Calu3 (cell line): ENCODE measurements around the gene ANXA11. TPM values are rescaled to one million over a fixed set of nuclear protein-coding genes. Genes with fewer than 3 reads are reported as not detected.
"Not testable (repeated sequence)": the region's sequence is repeated elsewhere in the genome, so short reads cannot be mapped to it uniquely, and the experiment has no call there.

Experiments
- Bru-seq: library from RNA; stranded (reverse); fragments of 400-500 nt; gene quantifications from one replicate; lab custom pipeline; 2021; lab: Mats Ljungman, UMichigan
- BruChase-seq, 2 experiments: library from RNA; stranded (reverse); fragments of 400-500 nt; gene quantifications; one replicate each; lab custom pipeline; 2021; lab: Mats Ljungman, UMichigan
- BruUV-seq: library from RNA; stranded (reverse); fragments of 400-500 nt; replicated peaks from 2 replicates; lab custom pipeline; 2021; lab: Mats Ljungman, UMichigan
- CTCF ChIA-PET: fragments of 300-600 bp; sonication (Branson Sonifier 250); formaldehyde crosslinking; loops from one replicate; lab custom pipeline; 2022; ENCODE audit warnings: antibody characterized with exemption; lab: Charles Lee
- DNase-seq: peaks from one replicate; pipeline ENCODE4 v3.0.0; 2022
- H3K27ac Mint-ChIP-seq: one replicate; pipeline ENCODE4 v1.8.0; 2022; ENCODE audit warnings: mixed read lengths; ENCODE audit not compliant: unreplicated experiment
- H3K27me3 Mint-ChIP-seq: one replicate; pipeline ENCODE4 v1.8.0; 2022; ENCODE audit warnings: mixed read lengths; ENCODE audit not compliant: unreplicated experiment
- H3K36me3 Mint-ChIP-seq: one replicate; pipeline ENCODE4 v1.8.0; 2022; ENCODE audit warnings: mild to moderate bottlenecking, moderate library complexity, mixed read lengths; ENCODE audit not compliant: insufficient read depth, unreplicated experiment
- H3K4me1 Mint-ChIP-seq: one replicate; pipeline ENCODE4 v1.8.0; 2022; ENCODE audit warnings: mild to moderate bottlenecking, low read depth, mixed read lengths; ENCODE audit not compliant: unreplicated experiment
- H3K4me3 Mint-ChIP-seq: one replicate; pipeline ENCODE4 v1.8.0; 2022; ENCODE audit warnings: mild to moderate bottlenecking, low read depth, moderate library complexity, mixed read lengths; ENCODE audit not compliant: unreplicated experiment
- H3K9me3 Mint-ChIP-seq: one replicate; pipeline ENCODE4 v1.8.0; 2022; ENCODE audit warnings: low read depth, mixed read lengths; ENCODE audit not compliant: unreplicated experiment
- CTCF ChIP-seq: fragments of 200-600 bp; IDR thresholded peaks from one replicate; pipeline ENCODE4 v1.8.0; 2022; ENCODE audit warnings: antibody characterized with exemption; ENCODE audit not compliant: unreplicated experiment
- intact Hi-C: fragments of 100-400 bp; cut with micrococcal nuclease; formaldehyde crosslinking; loops from one replicate; pipeline ENCODE4 v1.10.0; 2022; ENCODE audit not compliant: unreplicated experiment
- long read RNA-seq: library from polyadenylated mRNA; stranded (forward); transcript quantifications from one replicate; pipeline ENCODE4 v2.0.0, GENCODE V29; 2022
- total RNA-seq: library from RNA; stranded (reverse); gene quantifications from 2 replicates; pipeline ENCODE4 v1.2.3, GENCODE V29; 2022

Gene ANXA11
- total RNA-seq (835 and 846 TPM in 2 replicates), Bru-seq, nascent RNA (percentile 99 among the genes with signal in this experiment), BruChase-seq, experiment 1, labeled RNA remaining after a 6-hour chase (percentile 98 among the genes with signal in this experiment), BruChase-seq, experiment 2, labeled RNA remaining after a 2-hour chase (percentile 98 among the genes with signal in this experiment)
- long read RNA-seq, full-length matches to known transcripts = 483 of 811 reads
- long read RNA-seq, partial matches to known transcripts = 196 of 811 reads
- long read RNA-seq, other reads (novel, unspliced or antisense) = 132 of 811 reads

- no peak for TF ChIP-seq CTCF
- peak within 1 kb of the TSS; percentile 86 for H3K4me3 Mint-ChIP-seq
- BruUV-seq = no TSS peak
- no peaks in the 10 kb centered on the region for H3K9me3 Mint-ChIP-seq
- no peaks in the 10 kb centered on the region for H3K27me3 Mint-ChIP-seq
- CTCF ChIA-PET = interaction anchor here (0.6 to 2.5 kb wide), 3 partner anchors 9 to 60 kb away, joined by 3 to 11 read pairs (median 6); no protein-coding TSS in a partner anchor
- DNase-seq = peak; percentile 92
- peak within 1 kb of the TSS; percentile 94 for H3K27ac Mint-ChIP-seq
- intact Hi-C loops = loop anchor here (2.0 to 5.0 kb wide), 2 partner anchors 15 to 33 kb away; no protein-coding TSS in a partner anchor
- H3K4me1 Mint-ChIP-seq = peaks cover 66% of the 10 kb centered on the region
- H3K36me3 Mint-ChIP-seq = peaks cover 93% of the 10 kb centered on the region
Measured at GRCh38 chr10:80205477-80206276, at the start of gene ANXA11. ANXA11 (minus strand) TSS chr10:80205537; CDS start chr10:80172861, 32,676 bp downstream.

DNA sequence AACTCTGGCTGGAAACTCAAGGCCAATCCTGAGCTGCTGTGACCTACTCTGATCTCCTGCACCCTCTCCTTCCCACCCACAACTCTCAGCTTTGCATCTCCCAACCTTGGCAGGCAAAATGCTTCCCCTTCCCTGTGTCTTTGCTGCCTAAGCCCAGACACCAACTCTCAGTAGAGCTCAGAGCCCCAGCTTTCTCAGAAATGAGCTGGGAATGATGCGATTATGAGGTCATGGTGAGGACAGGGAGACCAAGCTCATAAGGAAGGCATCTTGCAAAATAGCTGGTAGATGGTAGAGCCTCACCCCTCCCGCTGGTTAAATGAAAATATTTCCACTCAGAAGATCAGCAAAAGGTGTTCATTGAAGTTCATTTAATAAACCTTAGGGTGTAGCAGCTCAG, 49.4 kb upstream of the ANXA11 start:
- CTCF ChIA-PET, DNase-seq, BruUV-seq, H3K36me3 Mint-ChIP-seq, H3K27ac Mint-ChIP-seq, H3K4me1 Mint-ChIP-seq, H3K4me3 Mint-ChIP-seq, H3K9me3 Mint-ChIP-seq: not testable (repeated sequence)
- H3K27me3 Mint-ChIP-seq = peaks cover 54% of the 10 kb centered on the region
- intact Hi-C loops = loop anchor here (10.0 kb wide), 1 partner anchor 200 kb away; no protein-coding TSS in a partner anchor

- CTCF ChIA-PET, H3K4me3 Mint-ChIP-seq, H3K36me3 Mint-ChIP-seq, H3K27ac Mint-ChIP-seq, DNase-seq, BruUV-seq, H3K9me3 Mint-ChIP-seq, H3K4me1 Mint-ChIP-seq: not testable (repeated sequence)
- peaks cover 54% of the 10 kb centered on the region for H3K27me3 Mint-ChIP-seq
- intact Hi-C loops = loop anchor here (10.0 kb wide), 1 partner anchor 199 kb away; no protein-coding TSS in a partner anchor
Measured at GRCh38 chr10:80253963-80254271, 48.6 kb upstream of the ANXA11 start.

- Mint-ChIP-seq H3K4me3 (no peak overlapping the region), H3K27me3 (peaks cover 54% of the 10 kb centered on the region), H3K36me3 (no peaks in the 10 kb centered on the region), H3K27ac (no peak overlapping the region), H3K4me1 (peaks cover 8% of the 10 kb centered on the region), H3K9me3 (no peaks in the 10 kb centered on the region)
- CTCF ChIA-PET = no interaction called here
- intact Hi-C loops = loop anchor here (10.0 kb wide), 1 partner anchor 199 kb away; no protein-coding TSS in a partner anchor
- no peak for DNase-seq
- no TSS peak for BruUV-seq
- no peak for TF ChIP-seq CTCF
Measured at GRCh38 chr10:80253266-80253962, 48.1 kb upstream of the ANXA11 start.
